SK-N-SH (cell line): ENCODE results near the gene NKAIN4. TPM values are rescaled to one million over a fixed set of nuclear protein-coding genes. Genes with fewer than 3 reads are reported as not detected.

ENCODE experiments used
- CTCF ChIA-PET: fragments of 300-600, 350-600 bp; formaldehyde crosslinking; extraction: SDS; loops from one replicate; lab custom pipeline; 2021; lab: Yijun Ruan, JAX
- POLR2A ChIA-PET: fragments of 350-600 bp; sonication (Branson Sonifier 250); formaldehyde crosslinking; extraction: SDS; loops from one replicate; lab custom pipeline; 2020; ENCODE audit warnings: antibody characterized with exemption, inconsistent platforms; lab: Yijun Ruan, JAX
- DNase-seq: peaks from one replicate; pipeline ENCODE4 v3.0.0; 2012
- H2AFZ ChIP-seq: fragments of 200-600 bp; sonication (generic); 2 replicates; pipeline ENCODE4 v1.8.1; 2016; ENCODE audit warnings: antibody characterized with exemption, mild to moderate bottlenecking, low read depth
- H3F3A ChIP-seq: fragments of 200-600 bp; sonication (generic); replicated peaks from 2 replicates; pipeline ENCODE3; 2016; ENCODE audit warnings: antibody characterized with exemption, mild to moderate bottlenecking; ENCODE audit not compliant: insufficient read depth
- H3K27ac ChIP-seq, 2 experiments: fragments of 200-500 bp in 1 of 2; fragments of 200-600 bp in 1 of 2; sonication (Bioruptor generic) in 1 of 2; sonication (generic), shearing (Covaris generic) in 1 of 2; 2 replicates each; pipeline versions ENCODE4 v1.5.1 to v1.6.1; 2014 to 2016; ENCODE audit warnings: low read depth in 2 of 2, inconsistent platforms in 1 of 2, low read length in 1 of 2, mild to moderate bottlenecking in 1 of 2, mixed read lengths in 1 of 2
- H3K27me3 ChIP-seq: fragments of 200-600 bp; sonication (generic), shearing (Covaris generic); 2 replicates; pipeline ENCODE4 v1.6.1; 2016; ENCODE audit warnings: mixed run types; ENCODE audit not compliant: insufficient read depth
- H3K36me3 ChIP-seq, 2 experiments: fragments of 200-500 bp in 1 of 2; fragments of 200-600 bp in 1 of 2; sonication (Bioruptor generic) in 1 of 2; sonication (generic) in 1 of 2; replicated peaks in 1 of 2; 2 replicates each; pipeline versions ENCODE3 to v1.5.1; 2014 to 2016; ENCODE audit warnings: low read length in 1 of 2, mild to moderate bottlenecking in 1 of 2; ENCODE audit not compliant: insufficient read depth in 2 of 2, control insufficient read depth in 1 of 2
- H3K4me1 ChIP-seq, 2 experiments: fragments of 200-500 bp in 1 of 2; fragments of 200-600 bp in 1 of 2; sonication (Bioruptor generic) in 1 of 2; sonication (generic), shearing (Covaris generic) in 1 of 2; 2 replicates each; pipeline versions ENCODE4 v1.5.1 to v1.6.1; 2014 to 2016; ENCODE audit warnings: low read depth in 1 of 2, low read length in 1 of 2, mixed run types in 1 of 2; ENCODE audit not compliant: insufficient read depth in 2 of 2, control insufficient read depth in 1 of 2
- H3K4me2 ChIP-seq: fragments of 200-600 bp; sonication (generic), shearing (Covaris generic); 2 replicates; pipeline ENCODE4 v1.6.1; 2017; ENCODE audit warnings: mixed run types
- H3K4me3 ChIP-seq, 2 experiments: fragments of 200-500 bp in 1 of 2; fragments of 200-600 bp in 1 of 2; sonication (Bioruptor generic) in 1 of 2; sonication (generic), shearing (Covaris generic) in 1 of 2; 2 replicates each; pipeline versions ENCODE4 v1.5.1 to v1.8.1; 2014 to 2016; ENCODE audit warnings: low read depth in 2 of 2, inconsistent platforms in 1 of 2, low read length in 1 of 2, mild to moderate bottlenecking in 1 of 2, mixed read lengths in 1 of 2, moderate library complexity in 1 of 2
- H3K79me2 ChIP-seq: fragments of 200-600 bp; sonication (generic); 2 replicates; pipeline ENCODE4 v1.8.1; 2017; ENCODE audit warnings: mild to moderate bottlenecking; ENCODE audit not compliant: insufficient read depth
- H3K9ac ChIP-seq: fragments of 200-600 bp; sonication (generic); 2 replicates; pipeline ENCODE4 v1.6.1; 2017; ENCODE audit warnings: mixed run types
- H3K9me2 ChIP-seq: fragments of 200-600 bp; sonication (generic); 2 replicates; pipeline ENCODE4 v1.6.1; 2017; ENCODE audit warnings: mixed run types
- H3K9me3 ChIP-seq: fragments of 200-600 bp; sonication (generic); 2 replicates; pipeline ENCODE4 v1.6.1; 2017; ENCODE audit warnings: mixed run types, mild to moderate bottlenecking, moderate library complexity
- H4K20me1 ChIP-seq: fragments of 200-600 bp; sonication (generic); 2 replicates; pipeline ENCODE4 v1.6.1; 2017; ENCODE audit warnings: mild to moderate bottlenecking, mixed run types; ENCODE audit not compliant: insufficient read depth
- ELF1 ChIP-seq: IDR thresholded peaks from 2 replicates; pipeline ENCODE4 v1.4.0; 2012
- EP300 ChIP-seq, 2 experiments: IDR thresholded peaks; 2 replicates each; pipeline versions ENCODE4 v1.4.0 to v1.6.1; 2012; ENCODE audit warnings: borderline replicate concordance in 1 of 2, low read depth in 1 of 2, low read length in 1 of 2
- FOSL2 ChIP-seq: IDR thresholded peaks from 2 replicates; pipeline ENCODE4 v1.4.0; 2012; ENCODE audit warnings: low read depth, mild to moderate bottlenecking, moderate library complexity, borderline replicate concordance
- FOXJ3 ChIP-seq: sonication (generic); formaldehyde crosslinking; IDR thresholded peaks from 2 replicates; pipeline ENCODE4 v1.5.1; 2020; ENCODE audit warnings: mild to moderate bottlenecking, missing genetic modification reagents
- GATA2 ChIP-seq: sonication (generic); formaldehyde crosslinking; IDR thresholded peaks from 2 replicates; pipeline ENCODE4 v1.5.0; 2020; ENCODE audit warnings: mild to moderate bottlenecking, missing genetic modification reagents
- JUND ChIP-seq: IDR thresholded peaks from 2 replicates; pipeline ENCODE4 v1.4.0; 2012
- MXI1 ChIP-seq: IDR thresholded peaks from 2 replicates; pipeline ENCODE4 v1.6.1; 2012; ENCODE audit warnings: mild to moderate bottlenecking, low read depth, low read length, improper control_type of control experiment
- NRF1 ChIP-seq: IDR thresholded peaks from 2 replicates; pipeline ENCODE4 v1.6.1; 2012; ENCODE audit warnings: low read depth, mild to moderate bottlenecking, low read length
- PBX3 ChIP-seq: IDR thresholded peaks from 2 replicates; pipeline ENCODE4; 2012
- RAD21 ChIP-seq: IDR thresholded peaks from 2 replicates; pipeline ENCODE4 v1.6.1; 2012; ENCODE audit warnings: mild to moderate bottlenecking, low read length
- REST ChIP-seq: IDR thresholded peaks from 2 replicates; pipeline ENCODE4 v1.6.1; 2012; ENCODE audit warnings: mild to moderate bottlenecking, low read depth, low read length, moderate library complexity
- RFX5 ChIP-seq: IDR thresholded peaks from 2 replicates; pipeline ENCODE4 v1.6.1; 2012; ENCODE audit warnings: mild to moderate bottlenecking, improper control_type of control experiment, low read length
- TAF1 ChIP-seq: IDR thresholded peaks from 2 replicates; pipeline ENCODE4 v1.6.1; 2012; ENCODE audit warnings: low read depth, mild to moderate bottlenecking, low read length, moderate library complexity, borderline replicate concordance
- TCF12 ChIP-seq: IDR thresholded peaks from 2 replicates; pipeline ENCODE4 v1.4.0; 2012
- TEAD4 ChIP-seq: IDR thresholded peaks from 2 replicates; pipeline ENCODE4 v1.4.0; 2012; ENCODE audit warnings: mild to moderate bottlenecking, borderline replicate concordance; ENCODE audit not compliant: insufficient read depth
- USF1 ChIP-seq: IDR thresholded peaks from 2 replicates; pipeline ENCODE4 v1.4.0; 2012; ENCODE audit warnings: low read depth, borderline replicate concordance
- YY1 ChIP-seq: IDR thresholded peaks from 2 replicates; pipeline ENCODE4 v1.4.0; 2012; ENCODE audit warnings: low read depth, mild to moderate bottlenecking
- WGBS: methylation state at CpG from one replicate; pipeline ENCODE4 v1.1.6; 2017; ENCODE audit warnings: low lambda C conversion rate; 5-methylcytosine and 5-hydroxymethylcytosine counted together
- polyA plus RNA-seq, 3 experiments: library from polyadenylated mRNA; depleted of rRNA; stranded (reverse); fragments of >200 nt; gene quantifications; 2 replicates each; pipeline ENCODE4 v1.2.3, GENCODE V29; 2012

NKAIN4 gene
- polyA plus RNA-seq, 1 of the 3 experiments (the other 2 are of a cell fraction), result not detected

GRCh38 chr20:63287697-63288580 lies 33.7 kb upstream of the NKAIN4 start:
- Histone ChIP-seq H3K4me3 (no peak overlapping the region), H3K27me3 (no peaks in the 10 kb centered on the region), H3K9me3 (no peaks in the 10 kb centered on the region), H3K79me2 (peaks cover under 1% of the 10 kb centered on the region; the same call in 1 of the 2 replicates), H3K36me3 (peaks cover 0 to 56% of the 10 kb centered on the region in 2 experiments), H4K20me1 (peaks cover 21% of the 10 kb centered on the region; the same call in 1 of the 2 replicates), H3K9ac (no peak overlapping the region), H3F3A (peaks cover 4% of the 10 kb centered on the region), H3K4me2 (no peak overlapping the region), H3K9me2 (no peaks in the 10 kb centered on the region), H3K27ac (no peak overlapping the region), H3K4me1 (no peaks in the 10 kb centered on the region; a peak in 1 of 4 replicates), H2AFZ (no peak overlapping the region)
- TF ChIP-seq TEAD4 (no peak), FOXJ3 (CRISPR knock-in tag) (no peak), ELF1 (no peak), NRF1 (no peak), TAF1 (no peak), PBX3 (no peak), EP300 (IDR thresholded peaks at IDR 0.05; ENCODE audit: borderline replicate concordance in 1 of 2, low read depth in 1 of 2, low read length in 1 of 2) (no peak), TCF12 (no peak), RAD21 (no peak), JUND (no peak), YY1 (no peak), REST (no peak), FOSL2 (no peak), RFX5 (no peak), USF1 (no peak), MXI1 (no peak), GATA2 (CRISPR knock-in tag) (no peak)
- 94% methylated on average over 50 of the region's 55 CpGs for WGBS
- POLR2A ChIA-PET, result interaction anchor here (0.5 to 1.7 kb wide), 2 partner anchors 15 to 64 kb away, joined by 4 to 7 read pairs; partner anchors contain the start of gene ARFGAP1
- DNase-seq, result no peak
- CTCF ChIA-PET, result interaction anchor here (0.6 to 3.2 kb wide), 5 partner anchors 22 to 232 kb away, joined by 3 to 13 read pairs (median 3); no protein-coding TSS in a partner anchor
